Pancreas (tissue), 10 donors: ENCODE measurements around the gene ABAT. TPM values are rescaled to one million over a fixed set of nuclear protein-coding genes. Genes with fewer than 3 reads are reported as not detected.

Experiments
- ATAC-seq, 4 donors: fragments of 200-7000 bp; cut with Tn5 transposase; one replicate each; pipeline versions ENCODE4 v1.8.0 to v1.9.1; 2020; ENCODE audit warnings: mild to moderate bottlenecking in 4 of 4, moderate library complexity in 4 of 4
- DNase-seq, 6 donors: peaks; one replicate each; pipeline ENCODE4 v3.0.0-alpha.2; 2020
- FAIRE-seq: peaks from 2 replicates; lab custom pipeline; 2012; peaks lifted over from hg19 to GRCh38; lab: Jason Lieb, UNC
- H3K27ac ChIP-seq, 4 donors: fragments of 200-600 bp; sonication (generic); 1 replicate in 3 of 4; 2 replicates in 1 of 4; pipeline versions ENCODE4 v1.5.0 to v1.8.0; 2020
- H3K27me3 ChIP-seq, 4 donors: fragments of 200-600 bp; one replicate each; pipeline ENCODE4 v1.8.0; 2021
- H3K36me3 ChIP-seq, 3 donors: fragments of 200-600 bp; sonication (generic) in 1 of 3; one replicate each; pipeline versions ENCODE4 v1.5.0 to v1.8.0; 2020 to 2021
- H3K4me1 ChIP-seq, 3 donors: fragments of 200-600 bp; one replicate each; pipeline ENCODE4 v1.8.0; 2021
- H3K4me3 ChIP-seq, 4 donors: fragments of 200-600 bp; sonication (generic) in 2 of 4; one replicate each; pipeline versions ENCODE4 v1.5.0 to v1.8.0; 2020 to 2021
- H3K9me3 ChIP-seq, 4 donors: fragments of 200-600 bp; one replicate each; pipeline ENCODE4 v1.8.0; 2021
- WGBS, 2 donors: extraction: QIAGEN DNeasy Blood & Tissue Kit; methylation state at CpG; one replicate each; pipeline ENCODE4 v1.1.7; 2013; 5-methylcytosine and 5-hydroxymethylcytosine counted together
- intact Hi-C, 3 donors: fragments of 100-400 bp; cut with DNase I; formaldehyde crosslinking; loops; one replicate each; pipeline versions ENCODE4 v1.11.1 to v1.14.2; 2022
- polyA plus RNA-seq, 2 donors: library from polyadenylated mRNA; stranded (reverse); fragments of 200-250 nt; gene quantifications; one replicate each; pipeline ENCODE4 v1.2.3, GENCODE V29; 2013
- total RNA-seq, 6 donors: library from RNA; stranded (reverse); fragmentation: NEBNext Ultra II Directional in 4 of 6; extraction: Animal tissue kit (Norgen Biotek cat#: 25700) in 4 of 6; gene quantifications; one replicate each; pipeline versions ENCODE4 v1.2.1 to v1.2.4, GENCODE V29; 2021 to 2023
- TF ChIP-seq, protein P1 (sequence below), 4 donors: fragments of 200-600 bp; sonication (generic) in 3 of 4; IDR thresholded peaks; one replicate each; pipeline versions ENCODE4 v1.5.0 to v1.8.0; 2021; ENCODE audit warnings: antibody characterized with exemption in 4 of 4
- donor health status: healthy with polysubstance abuse.
- donor health status: DM: no; HTN: no; CAD: no; lungs with moderate emphysema.
- donor health status: DM: no; HTN: no; CAD: no.
- donor health status: control.
- donor health status: control.
- donor health status: Bipolar disorder and iron deficiency.
- donor health status: DM: yes; HTN: yes; CAD: no.
- donor health status: DM: no; HTN: no; CAD: no.
- donor health status: DM: no; HTN: no; CAD: no.
- donor health status: DM: yes; HTN: yes; CAD: no.

Gene ABAT
- total and polyA plus RNA-seq, 8 donors = 21.5 to 50.2 (median 29.1) TPM

DNA sequence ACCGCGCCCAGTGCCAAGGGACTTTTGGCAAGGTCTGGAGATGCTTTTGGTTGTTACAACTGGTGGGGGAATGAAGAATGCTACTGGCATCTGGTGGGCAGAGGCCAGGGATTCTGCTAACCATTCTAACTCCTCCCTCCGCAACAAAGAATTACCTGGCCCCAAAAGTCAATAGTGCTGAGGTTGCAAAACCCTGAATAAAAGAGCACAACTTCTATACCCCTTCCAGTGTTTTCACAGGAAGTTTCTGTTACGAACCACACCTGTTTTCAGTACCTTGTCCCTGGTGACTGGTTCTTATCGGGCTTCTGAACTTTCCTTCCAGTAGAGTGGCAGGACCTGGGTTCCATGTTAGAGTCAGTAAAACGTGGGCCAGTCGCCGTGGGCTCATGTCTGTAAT lies 17.3 kb downstream of the ABAT start:
- no peak for FAIRE-seq
- DNase-seq = no peak
- 51 to 54% methylated on average over 8 of the region's 8 CpGs for WGBS, 2 donors
- intact Hi-C loops = no loop called here
- peak in 2 of 4 donors; percentile 18 to 51 for ATAC-seq
- H3K9me3 ChIP-seq = no peaks in the 10 kb centered on the region
- H3K27me3 ChIP-seq = no peaks in the 10 kb centered on the region
- TF ChIP-seq, protein P1, sequence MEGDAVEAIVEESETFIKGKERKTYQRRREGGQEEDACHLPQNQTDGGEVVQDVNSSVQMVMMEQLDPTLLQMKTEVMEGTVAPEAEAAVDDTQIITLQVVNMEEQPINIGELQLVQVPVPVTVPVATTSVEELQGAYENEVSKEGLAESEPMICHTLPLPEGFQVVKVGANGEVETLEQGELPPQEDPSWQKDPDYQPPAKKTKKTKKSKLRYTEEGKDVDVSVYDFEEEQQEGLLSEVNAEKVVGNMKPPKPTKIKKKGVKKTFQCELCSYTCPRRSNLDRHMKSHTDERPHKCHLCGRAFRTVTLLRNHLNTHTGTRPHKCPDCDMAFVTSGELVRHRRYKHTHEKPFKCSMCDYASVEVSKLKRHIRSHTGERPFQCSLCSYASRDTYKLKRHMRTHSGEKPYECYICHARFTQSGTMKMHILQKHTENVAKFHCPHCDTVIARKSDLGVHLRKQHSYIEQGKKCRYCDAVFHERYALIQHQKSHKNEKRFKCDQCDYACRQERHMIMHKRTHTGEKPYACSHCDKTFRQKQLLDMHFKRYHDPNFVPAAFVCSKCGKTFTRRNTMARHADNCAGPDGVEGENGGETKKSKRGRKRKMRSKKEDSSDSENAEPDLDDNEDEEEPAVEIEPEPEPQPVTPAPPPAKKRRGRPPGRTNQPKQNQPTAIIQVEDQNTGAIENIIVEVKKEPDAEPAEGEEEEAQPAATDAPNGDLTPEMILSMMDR (IDR thresholded peaks at IDR 0.05) = no peak
- H3K36me3 ChIP-seq = no peaks in the 10 kb centered on the region
- H3K27ac ChIP-seq = peak overlapping the region in 1 of 4 donors; percentile 1
- peaks cover under 1 to 9% (median 6%) of the 10 kb centered on the region in 3 donors for H3K4me1 ChIP-seq
- no peak overlapping the region for H3K4me3 ChIP-seq

DNA sequence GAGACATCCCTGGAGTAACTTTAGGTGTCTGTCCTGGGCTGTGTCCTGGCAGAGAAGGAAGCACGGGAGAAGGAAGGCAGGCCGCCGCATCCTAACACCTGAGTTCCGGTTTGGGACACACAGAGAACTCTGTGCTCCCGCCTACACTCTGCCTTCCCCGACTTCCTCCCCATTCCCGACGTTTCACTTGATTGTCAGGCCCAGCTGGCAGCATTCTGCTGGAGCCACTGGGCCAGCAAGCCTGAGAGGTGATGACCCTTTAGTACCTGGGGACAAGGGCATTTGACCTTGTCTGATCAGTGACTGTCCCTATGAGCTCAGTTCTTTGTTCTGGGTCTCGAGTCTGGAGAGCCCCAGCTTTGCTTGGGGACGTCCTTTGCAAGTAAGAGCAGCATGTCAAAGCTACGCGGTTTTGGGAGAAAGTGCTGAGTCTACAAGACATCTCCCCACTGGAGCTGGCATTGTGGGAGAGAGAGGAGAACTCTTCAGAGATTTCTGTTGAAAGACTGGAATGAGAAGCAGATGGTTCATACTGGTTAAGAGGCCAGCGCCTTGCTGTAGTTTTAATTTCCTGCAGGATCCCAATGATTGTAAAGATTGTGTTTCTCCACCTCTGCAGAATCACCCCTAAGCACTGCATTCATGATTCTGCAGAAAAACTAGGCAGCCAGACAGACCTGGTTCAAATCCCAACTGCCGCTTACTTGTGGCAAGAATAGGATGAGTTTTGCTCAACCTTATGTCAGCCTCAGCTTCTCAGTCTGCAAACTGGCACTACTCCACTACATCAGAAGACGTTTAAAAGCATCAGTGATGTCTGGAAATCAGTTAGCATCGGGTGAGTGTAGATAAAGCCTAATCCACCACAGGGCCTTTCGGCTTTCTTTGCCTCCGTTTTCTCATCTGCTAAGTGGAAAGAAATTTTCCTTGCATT lies 20.6 kb downstream of the ABAT start:
- ATAC-seq = peak in 1 of 4 donors; percentile 19
- WGBS, 2 donors = 68 to 73% methylated on average over 18 of the region's 18 CpGs
- FAIRE-seq = no peak

DNA sequence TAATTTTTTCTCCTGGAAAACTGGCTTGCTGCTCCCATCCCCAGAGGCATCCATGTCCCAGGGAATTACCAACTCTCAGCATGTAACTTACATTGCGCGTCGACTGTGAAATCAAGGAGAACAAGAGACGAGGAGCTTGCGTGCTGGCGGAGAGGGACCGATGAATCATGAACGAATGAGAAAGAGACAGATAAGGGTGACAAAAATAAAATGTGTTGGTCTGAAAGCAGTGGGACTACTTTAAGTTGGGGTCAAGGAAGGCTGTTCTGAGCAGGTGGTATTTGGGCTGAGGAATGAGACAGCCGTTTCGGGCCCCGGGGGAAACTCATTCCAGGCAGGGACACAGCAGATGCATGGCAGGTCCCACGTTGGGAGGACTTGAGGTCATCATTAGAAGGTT lies 22.5 kb downstream of the ABAT start:
- H3K4me1 ChIP-seq = no peaks in the 10 kb centered on the region
- FAIRE-seq (no peak), DNase-seq (no peak), ATAC-seq (no peak)
- TF ChIP-seq, protein P1 (IDR thresholded peaks at IDR 0.05) = no peak
- H3K9me3 ChIP-seq = no peaks in the 10 kb centered on the region
- 77 to 88% methylated on average over 12 of the region's 12 CpGs for WGBS, 2 donors
- intact Hi-C loops = no loop called here
- H3K27ac ChIP-seq = no peak overlapping the region
- H3K27me3 ChIP-seq = no peaks in the 10 kb centered on the region
- no peak overlapping the region for H3K4me3 ChIP-seq
- no peaks in the 10 kb centered on the region for H3K36me3 ChIP-seq

More for the DNA sequence above, 20.6 kb downstream of the ABAT start:
- Histone ChIP-seq H3K27me3 (no peaks in the 10 kb centered on the region), H3K27ac (no peak overlapping the region), H3K9me3 (no peaks in the 10 kb centered on the region), H3K4me3 (no peak overlapping the region), H3K4me1 (no peaks in the 10 kb centered on the region), H3K36me3 (no peaks in the 10 kb centered on the region)
- intact Hi-C loops = no loop called here
- TF ChIP-seq, protein P1 (IDR thresholded peaks at IDR 0.05) = no peak
- DNase-seq = no peak

DNA sequence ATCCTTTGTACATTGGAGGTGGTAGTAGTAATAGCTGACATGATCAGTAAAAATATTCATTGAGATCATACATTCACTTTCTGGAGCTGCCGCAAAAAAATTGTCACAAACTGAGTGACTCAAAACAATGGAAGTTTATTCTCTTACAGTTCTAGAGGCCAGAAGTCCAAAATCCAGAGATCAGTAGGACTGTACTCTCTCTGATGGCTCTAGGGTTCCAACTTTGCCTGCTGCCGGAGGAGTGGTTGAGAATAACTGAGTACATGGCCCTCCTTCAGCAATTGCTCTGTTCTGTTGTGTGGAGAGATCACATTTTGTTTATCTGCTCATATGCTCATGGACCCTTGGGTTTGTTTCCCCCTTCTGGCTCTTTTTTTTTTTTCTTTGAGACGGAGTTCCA lies 23.5 kb downstream of the ABAT start:
- no peaks in the 10 kb centered on the region for H3K9me3 ChIP-seq
- TF ChIP-seq, protein P1 (IDR thresholded peaks at IDR 0.05) = no peak
- no peak for ATAC-seq
- H3K4me3 ChIP-seq = no peak overlapping the region
- 29 to 35% methylated on average over 3 of the region's 3 CpGs for WGBS, 2 donors
- intact Hi-C loops = no loop called here
- H3K36me3 ChIP-seq = no peaks in the 10 kb centered on the region
- no peaks in the 10 kb centered on the region for H3K27me3 ChIP-seq
- no peak for FAIRE-seq
- H3K4me1 ChIP-seq = no peaks in the 10 kb centered on the region
- no peak overlapping the region for H3K27ac ChIP-seq
- no peak for DNase-seq

DNA sequence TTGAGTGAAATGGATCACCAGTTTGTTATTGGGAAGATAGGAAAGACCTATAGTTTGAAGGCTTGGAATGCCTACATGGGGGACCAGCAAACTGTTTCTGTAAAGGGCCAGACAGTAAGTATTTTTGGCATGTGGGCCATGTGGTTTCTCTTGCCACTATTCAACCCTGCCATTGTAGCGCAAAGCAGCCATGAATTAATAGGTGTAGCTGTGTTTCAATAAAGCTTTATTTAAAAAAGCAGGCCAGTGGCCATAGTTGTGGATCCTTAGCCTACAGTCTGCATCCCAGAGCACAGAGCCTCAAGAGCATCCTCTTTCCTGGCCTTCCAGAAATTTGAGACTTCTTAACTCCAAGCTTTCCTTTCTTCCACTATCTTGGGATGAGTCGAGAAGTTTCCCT lies 29.3 kb downstream of the ABAT start:
- intact Hi-C loops = no loop called here
- H3K36me3 ChIP-seq = no peaks in the 10 kb centered on the region
- H3K9me3 ChIP-seq = no peaks in the 10 kb centered on the region
- H3K4me1 ChIP-seq = no peaks in the 10 kb centered on the region
- TF ChIP-seq, protein P1 (IDR thresholded peaks at IDR 0.05) = no peak
- 88 to 97% methylated on average over 2 of the region's 2 CpGs for WGBS, 2 donors
- H3K4me3 ChIP-seq = no peak overlapping the region
- H3K27ac ChIP-seq = no peak overlapping the region
- ATAC-seq (no peak), FAIRE-seq (no peak), DNase-seq (no peak)
- H3K27me3 ChIP-seq = no peaks in the 10 kb centered on the region
